Fibroblast of skin of right biceps (primary cell): ENCODE measurements around the gene CD300H.

ENCODE experiments used
- DNase-seq: peaks from one replicate; pipeline ENCODE4 v3.0.0-alpha.2; 2013

Gene CD300H

DNA sequence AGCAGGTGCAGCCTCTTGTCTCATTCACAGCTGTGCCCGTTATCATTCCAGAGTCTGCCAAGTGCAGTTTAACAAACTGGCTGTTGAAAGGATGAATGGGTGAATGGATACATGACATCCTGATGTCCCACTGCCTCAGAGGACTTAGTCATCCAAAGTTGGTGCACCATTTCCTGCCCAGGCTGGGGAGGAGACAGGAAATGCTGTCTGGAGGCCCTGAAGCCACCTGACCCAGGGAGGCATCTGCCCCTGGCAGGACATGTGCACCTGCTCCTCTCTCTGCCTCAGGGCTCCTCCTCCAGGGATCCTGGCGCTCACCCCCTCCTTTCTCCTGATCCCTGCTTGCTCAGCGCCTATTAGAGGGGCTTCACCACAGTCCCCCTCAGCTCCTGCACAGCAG lies 19.6 kb downstream of the CD300H start:
- no peak for DNase-seq

GRCh38 chr17:74547264-74547663 lies 20.0 kb downstream of the CD300H start:
- no peak for DNase-seq

- DNase-seq, result no peak
These were observed 20.7 kb downstream of the CD300H start for GRCh38 chr17:74546586-74546985.

- no peak for DNase-seq
These were observed 21.5 kb downstream of the CD300H start, which contains the start of gene CD300C for GRCh38 chr17:74545843-74546230. TSS of gene CD300C (minus strand) at chr17:74546115. CDS start at chr17:74545782, 333 bp downstream.

DNA sequence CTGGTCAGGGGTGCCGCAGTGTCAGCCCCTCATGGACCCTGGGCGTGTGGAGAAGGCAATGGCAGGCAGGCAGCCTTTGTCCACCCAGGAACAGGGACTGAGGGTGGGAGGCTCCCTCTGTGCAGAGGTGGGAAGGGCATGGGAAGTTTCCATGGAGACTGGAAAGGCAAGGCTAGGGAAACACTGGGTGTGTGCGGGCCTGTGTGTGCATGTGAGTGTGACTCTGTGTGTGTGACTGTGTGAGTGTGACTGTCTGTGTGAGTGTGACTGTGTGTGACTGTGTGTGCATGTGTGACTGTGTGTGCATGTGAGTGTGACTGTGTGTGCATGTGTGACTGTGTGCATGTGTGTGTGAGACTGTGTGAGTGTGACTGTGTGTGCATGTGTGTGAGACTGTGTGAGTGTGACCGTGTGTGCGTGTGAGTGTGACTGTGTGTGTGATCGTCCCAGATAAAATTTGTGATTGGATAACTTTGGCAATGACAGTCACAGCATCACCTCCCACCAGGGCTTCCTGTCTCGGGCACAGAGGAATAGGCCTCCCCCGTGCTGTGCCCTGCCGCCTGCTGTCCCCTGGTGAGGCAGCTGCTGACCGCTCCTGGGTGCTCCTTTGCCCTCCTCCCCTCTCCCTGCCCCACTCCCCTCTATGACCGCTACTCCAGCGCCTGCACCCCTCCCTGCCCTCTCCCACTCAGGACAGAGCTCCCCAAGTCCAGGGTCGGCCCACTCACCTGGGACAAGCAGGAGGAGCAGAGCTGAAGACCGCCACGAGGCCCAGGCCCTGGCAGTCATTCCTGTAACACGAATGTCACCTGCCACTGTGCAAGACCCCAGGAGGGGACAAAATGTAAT lies 22.1 kb downstream of the CD300H start:
- DNase-seq, result no peak

GRCh38 chr17:74543891-74544760 lies 23.2 kb downstream of the CD300H start:
- DNase-seq, result no peak

DNA sequence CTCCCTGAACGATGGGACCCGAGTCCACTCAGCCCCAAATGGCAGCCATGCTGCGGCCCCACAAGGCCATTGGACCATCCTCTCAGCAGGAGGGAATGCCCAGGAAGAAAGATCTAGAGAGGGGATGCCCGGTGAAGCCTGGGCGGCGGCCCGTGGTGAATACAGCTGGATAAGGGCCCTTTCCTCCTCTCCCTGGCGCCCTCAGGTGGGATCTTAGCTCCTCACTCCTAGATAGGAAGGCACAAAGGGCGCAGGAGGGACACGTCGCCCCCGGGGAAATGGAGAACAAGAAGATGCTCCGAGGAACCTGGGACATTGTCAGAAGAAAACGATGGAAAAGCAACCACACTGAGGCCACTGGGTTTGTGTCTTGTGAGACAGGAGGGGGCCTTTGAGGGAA lies 23.9 kb downstream of the CD300H start:
- DNase-seq, result no peak

DNA sequence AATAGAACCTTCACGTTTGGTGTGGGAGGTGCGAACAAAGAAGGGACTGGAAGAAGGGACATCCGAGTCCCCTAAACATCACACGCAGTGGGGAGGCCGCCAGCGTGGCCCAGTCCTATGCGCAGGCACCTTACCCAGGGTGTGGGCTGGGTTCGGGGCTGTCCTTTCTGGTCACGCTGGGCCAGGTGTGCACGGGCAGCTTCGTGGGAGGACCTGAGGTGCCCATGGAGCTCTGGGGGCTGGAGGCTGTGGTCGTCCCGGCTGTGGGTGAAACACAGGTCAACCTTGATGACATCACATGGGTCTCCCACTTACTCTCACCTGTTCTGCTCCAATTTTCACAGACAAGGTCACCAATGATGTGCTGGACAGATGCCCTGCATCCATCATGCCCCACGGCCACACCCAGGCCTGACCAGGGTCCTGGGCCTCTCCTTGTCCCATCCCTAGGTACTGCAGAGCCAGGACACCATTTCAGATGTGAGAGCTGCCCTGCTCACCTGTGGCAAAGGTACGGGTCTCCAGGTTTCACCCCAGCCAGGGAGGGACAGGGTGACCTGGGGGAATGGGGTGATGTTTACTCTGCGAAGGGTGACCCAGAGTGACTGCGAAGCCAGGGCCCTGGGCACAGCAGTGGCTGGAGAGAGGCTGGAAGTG lies 24.5 kb downstream of the CD300H start:
- DNase-seq, result no peak

- DNase-seq, result no peak
These were observed 25.1 kb downstream of the CD300H start for GRCh38 chr17:74542166-74542565.

- DNase-seq, result no peak
These were observed 25.9 kb downstream of the CD300H start for GRCh38 chr17:74541176-74542111.

DNA sequence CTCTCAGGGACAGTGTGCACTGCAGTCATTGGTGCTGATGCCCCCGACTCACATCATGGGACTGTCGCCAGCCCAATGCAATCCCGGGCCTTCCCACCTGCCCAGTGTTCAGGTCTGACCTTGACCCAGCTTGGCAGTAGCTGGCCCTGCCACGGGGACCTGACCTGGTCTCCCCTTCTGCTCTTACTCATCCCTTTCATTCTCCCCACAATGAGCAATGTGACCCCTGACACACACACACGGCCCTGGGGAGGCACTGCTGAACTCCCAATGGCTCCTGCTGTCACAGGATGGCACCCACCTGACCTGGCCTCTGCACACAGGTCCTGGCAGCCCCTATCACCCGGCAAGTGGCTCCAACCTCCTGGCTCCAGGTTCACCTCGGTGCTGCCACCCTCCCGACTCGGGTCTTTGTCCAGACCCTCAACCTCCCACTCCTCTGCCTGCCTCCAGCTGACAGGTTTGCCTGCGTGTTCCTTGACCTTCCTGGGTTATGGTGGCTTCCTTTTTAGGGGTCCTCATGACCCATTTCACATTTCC lies 28.0 kb downstream of the CD300H start:
- DNase-seq, result no peak

- no peak for DNase-seq
These were observed 30.4 kb downstream of the CD300H start for GRCh38 chr17:74536890-74537289.

DNA sequence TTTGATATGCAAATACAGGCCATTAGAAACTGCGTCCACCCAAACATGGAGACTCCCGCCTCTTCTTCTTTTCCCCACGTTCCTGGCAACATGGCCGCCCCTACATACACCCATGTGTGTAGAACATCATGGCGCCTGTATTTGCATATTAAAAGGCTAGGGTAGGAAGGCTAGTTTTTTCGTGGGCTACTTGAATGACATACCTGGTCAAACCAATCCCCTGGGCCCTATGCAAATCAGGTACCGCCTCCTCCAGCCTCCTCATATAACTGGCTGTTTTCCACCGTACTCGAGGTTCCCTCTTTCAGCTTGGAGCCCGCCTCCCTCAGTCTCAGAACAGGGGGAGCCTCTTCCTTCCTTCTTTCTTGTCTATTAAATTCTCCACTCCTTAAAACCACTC lies 35.2 kb downstream of the CD300H start:
- no peak for DNase-seq

DNA sequence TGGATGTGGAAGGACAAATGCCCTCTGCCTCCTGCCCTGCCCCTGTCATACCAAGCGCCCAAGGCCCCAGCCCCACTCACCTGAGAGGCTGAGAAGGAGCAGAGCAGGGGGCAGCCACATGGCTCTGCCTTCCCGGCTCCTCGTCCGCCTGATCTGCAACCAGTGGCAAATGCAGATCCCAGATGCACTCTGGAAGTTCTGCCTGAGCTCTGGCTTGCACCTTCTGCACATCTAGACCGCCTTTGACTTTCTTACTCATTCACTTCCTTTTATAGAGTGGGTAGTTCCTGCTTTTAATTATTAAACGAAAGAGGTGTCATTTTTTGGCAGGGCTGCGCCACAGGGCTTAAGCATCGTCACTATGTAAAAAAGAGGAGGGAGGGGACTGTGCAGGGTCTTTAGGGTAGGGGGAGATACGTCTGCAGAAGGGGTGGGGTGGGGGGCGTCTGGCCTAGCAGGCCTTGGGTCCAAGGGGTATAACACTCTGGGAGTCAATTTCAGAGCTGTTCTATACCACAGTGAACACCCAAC lies 36.0 kb downstream of the CD300H start, which contains the start of gene CD300LB:
TSS of gene CD300LB (minus strand) at position 245 of the 531 bp plus-strand sequence. CDS start at position 120, 125 bp downstream.
- no peak for DNase-seq

- DNase-seq, result no peak
These were observed 36.5 kb downstream of the CD300H start for GRCh38 chr17:74530831-74531150.

GRCh38 chr17:74529243-74529642 lies 38.1 kb downstream of the CD300H start:
- no peak for DNase-seq

GRCh38 chr17:74528491-74529199 lies 38.7 kb downstream of the CD300H start:
- no peak for DNase-seq

DNA sequence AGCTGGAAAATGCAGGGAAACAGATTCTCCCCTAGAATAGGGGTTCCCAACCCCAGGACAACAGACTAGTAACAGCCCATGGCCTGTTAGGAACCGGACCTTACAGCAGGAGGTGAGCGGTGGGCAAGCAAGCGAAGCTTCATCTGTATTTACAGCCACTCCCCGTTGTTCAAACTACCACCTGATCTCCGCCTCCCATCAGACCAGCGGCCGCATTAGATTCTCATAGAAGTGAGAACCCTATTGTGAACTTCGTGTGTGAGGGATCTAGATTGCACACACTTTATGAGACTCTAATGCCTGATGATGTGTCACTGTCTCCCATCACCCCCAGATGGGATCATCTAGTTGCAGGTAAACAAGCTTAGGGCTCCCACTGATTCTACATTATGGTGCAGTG lies 39.6 kb downstream of the CD300H start:
- DNase-seq, result no peak

DNA sequence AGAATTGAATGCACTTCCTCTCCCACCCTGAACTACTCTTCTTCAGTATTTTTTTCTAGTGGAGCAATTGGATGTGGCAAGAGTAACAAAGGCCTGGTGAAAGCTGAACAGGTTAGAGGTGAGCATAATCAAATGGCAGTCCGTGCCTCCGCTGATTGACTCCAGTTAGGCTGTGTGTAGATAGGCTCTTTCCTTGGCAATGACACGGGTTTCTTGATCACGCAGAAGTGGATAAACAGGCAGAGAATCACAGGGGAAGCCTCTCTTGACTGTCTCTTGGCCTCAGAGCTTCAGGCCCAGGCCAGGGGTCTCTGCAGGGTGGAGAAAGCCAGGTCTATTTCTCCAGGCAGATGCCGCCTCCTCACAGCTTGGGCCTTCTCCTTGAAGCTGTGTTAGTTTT lies 40.2 kb downstream of the CD300H start:
- no peak for DNase-seq

DNA sequence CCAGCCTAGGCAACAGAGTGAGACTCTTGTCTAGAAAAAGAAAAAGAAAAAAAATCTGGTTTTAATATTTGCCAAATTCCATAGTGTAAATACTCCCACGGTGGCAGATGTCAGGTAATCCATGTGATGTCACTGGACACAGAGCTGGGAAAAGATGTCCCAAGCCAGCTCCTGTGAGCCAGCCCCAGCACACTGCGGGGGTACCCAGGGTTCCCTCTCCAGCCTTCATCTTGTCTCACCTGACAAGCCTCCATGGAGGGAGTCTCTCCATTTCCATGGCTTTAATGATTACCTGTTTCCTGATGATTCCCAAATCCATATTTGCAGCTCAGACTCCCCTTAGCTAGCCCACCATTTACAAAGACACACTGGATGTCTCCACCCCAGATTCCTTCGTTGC lies 40.6 kb downstream of the CD300H start:
- DNase-seq, result no peak

- DNase-seq, result no peak
These were observed 41.5 kb downstream of the CD300H start for GRCh38 chr17:74525781-74526288.
